Lower lobe of right lung (tissue), 2 donors: ENCODE measurements around the gene KCNG2. TPM values are rescaled to one million over a fixed set of nuclear protein-coding genes. Genes with fewer than 3 reads are reported as not detected.

Experiments used
- ATAC-seq, 2 donors: fragments of 200-7000 bp; cut with Tn5 transposase; one replicate each; pipeline ENCODE4 v1.9.1; 2020 to 2022; ENCODE audit warnings: mild to moderate bottlenecking in 2 of 2, moderate library complexity in 2 of 2
- DNase-seq: peaks from one replicate; pipeline ENCODE4 v3.0.0-alpha.2; 2020
- H3K27ac ChIP-seq: fragments of 200-600 bp; one replicate; pipeline ENCODE4 v1.8.0; 2022
- H3K27me3 ChIP-seq: fragments of 200-600 bp; one replicate; pipeline ENCODE4 v1.8.0; 2022; ENCODE audit warnings: low read depth
- H3K36me3 ChIP-seq: fragments of 200-600 bp; one replicate; pipeline ENCODE4 v1.8.0; 2022; ENCODE audit warnings: mild to moderate bottlenecking
- H3K4me1 ChIP-seq: fragments of 200-600 bp; one replicate; pipeline ENCODE4 v1.8.0; 2022
- H3K4me3 ChIP-seq: fragments of 200-600 bp; one replicate; pipeline ENCODE4 v1.8.0; 2022; ENCODE audit warnings: mild to moderate bottlenecking
- H3K9me3 ChIP-seq: fragments of 200-600 bp; one replicate; pipeline ENCODE4 v1.8.0; 2022
- CTCF ChIP-seq: fragments of 200-600 bp; IDR thresholded peaks from one replicate; pipeline ENCODE4 v1.8.0; 2022; ENCODE audit warnings: antibody characterized with exemption, mild to moderate bottlenecking
- intact Hi-C: fragments of 100-400 bp; cut with DNase I; formaldehyde crosslinking; loops from one replicate; pipeline ENCODE4 v1.11.0; 2022
- total RNA-seq: library from RNA; stranded (reverse); fragmentation: NEBNext Ultra II Directional; extraction: Animal tissue kit (Norgen Biotek cat#: 25700); gene quantifications from one replicate; pipeline ENCODE4 v1.2.1, GENCODE V29; 2021
- donor health status: DM: no; HTN: yes; CAD: no; lungs with severe emphysema.

Gene KCNG2
- total RNA-seq, 1 donor from 2014 or later: 0.50 TPM

GRCh38 chr18:79805211-79805887 is 7.6 kb downstream of the KCNG2 start:
- Histone ChIP-seq H3K9me3 (no peaks in the 10 kb centered on the region), H3K27me3 (peaks cover 8% of the 10 kb centered on the region), H3K36me3 (no peaks in the 10 kb centered on the region), H3K27ac (no peak overlapping the region), H3K4me1 (no peaks in the 10 kb centered on the region), H3K4me3 (no peak overlapping the region)
- ATAC-seq: no peak
- no peak for TF ChIP-seq CTCF
- intact Hi-C loops: no loop called here
- DNase-seq: no peak

GRCh38 chr18:79805926-79806487 is 8.3 kb downstream of the KCNG2 start:
- no peaks in the 10 kb centered on the region for H3K9me3 ChIP-seq
- H3K4me3 ChIP-seq: no peak overlapping the region
- H3K36me3 ChIP-seq: no peaks in the 10 kb centered on the region
- TF ChIP-seq CTCF: no peak
- no peak overlapping the region for H3K27ac ChIP-seq
- peak in 1 of 2 donors; percentile 17 for ATAC-seq
- H3K27me3 ChIP-seq: peaks cover 1% of the 10 kb centered on the region
- no peaks in the 10 kb centered on the region for H3K4me1 ChIP-seq
- intact Hi-C loops: no loop called here
- DNase-seq: no peak

- Histone ChIP-seq H3K4me3 (no peak overlapping the region), H3K4me1 (no peaks in the 10 kb centered on the region), H3K27me3 (no peaks in the 10 kb centered on the region), H3K36me3 (no peaks in the 10 kb centered on the region), H3K9me3 (no peaks in the 10 kb centered on the region), H3K27ac (no peak overlapping the region)
- intact Hi-C loops: no loop called here
- no peak for TF ChIP-seq CTCF
- ATAC-seq (no peak), DNase-seq (no peak)
Measured at GRCh38 chr18:79806976-79807841, 9.5 kb downstream of the KCNG2 start.

GRCh38 chr18:79809482-79810192 is 11.9 kb downstream of the KCNG2 start:
- H3K4me1 ChIP-seq: no peaks in the 10 kb centered on the region
- H3K27ac ChIP-seq: no peak overlapping the region
- no peak overlapping the region for H3K4me3 ChIP-seq
- H3K9me3 ChIP-seq: no peaks in the 10 kb centered on the region
- intact Hi-C loops: no loop called here
- H3K36me3 ChIP-seq: no peaks in the 10 kb centered on the region
- DNase-seq (no peak), ATAC-seq (no peak)
- H3K27me3 ChIP-seq: no peaks in the 10 kb centered on the region
- no peak for TF ChIP-seq CTCF

GRCh38 chr18:79812052-79812451 is 14.3 kb downstream of the KCNG2 start:
- TF ChIP-seq CTCF: no peak
- H3K36me3 ChIP-seq: no peaks in the 10 kb centered on the region
- intact Hi-C loops: no loop called here
- no peak overlapping the region for H3K4me3 ChIP-seq
- no peak for DNase-seq
- H3K27ac ChIP-seq: no peak overlapping the region
- H3K9me3 ChIP-seq: no peaks in the 10 kb centered on the region
- ATAC-seq: no peak
- no peaks in the 10 kb centered on the region for H3K4me1 ChIP-seq
- H3K27me3 ChIP-seq: no peaks in the 10 kb centered on the region
